Umbilical cord (tissue), 2 donors: ENCODE results near the gene RNU5D-1. TPM values are rescaled to one million over a fixed set of nuclear protein-coding genes. Genes with fewer than 3 reads are reported as not detected.
"Not testable (repeated sequence)": the region's sequence is repeated elsewhere in the genome, so short reads cannot be mapped to it uniquely, and the experiment has no call there.

Source experiments
- DNase-seq: peaks from one replicate; pipeline ENCODE4 v3.0.0-alpha.2; 2015; ENCODE audit warnings: low spot score
- total RNA-seq: library from RNA; depleted of rRNA; stranded (reverse); fragments of >200 nt; gene quantifications from one replicate; pipeline ENCODE4 v1.2.3, GENCODE V29; 2014; ENCODE audit warnings: low replicate concordance; ENCODE audit not compliant: insufficient read depth

The RNU5D-1 gene
- total RNA-seq, 1 donor from 2014 or later, result not detected

GRCh38 chr1:44700573-44700972 is 30.4 kb downstream of the RNU5D-1 start:
- DNase-seq, result no peak

DNA sequence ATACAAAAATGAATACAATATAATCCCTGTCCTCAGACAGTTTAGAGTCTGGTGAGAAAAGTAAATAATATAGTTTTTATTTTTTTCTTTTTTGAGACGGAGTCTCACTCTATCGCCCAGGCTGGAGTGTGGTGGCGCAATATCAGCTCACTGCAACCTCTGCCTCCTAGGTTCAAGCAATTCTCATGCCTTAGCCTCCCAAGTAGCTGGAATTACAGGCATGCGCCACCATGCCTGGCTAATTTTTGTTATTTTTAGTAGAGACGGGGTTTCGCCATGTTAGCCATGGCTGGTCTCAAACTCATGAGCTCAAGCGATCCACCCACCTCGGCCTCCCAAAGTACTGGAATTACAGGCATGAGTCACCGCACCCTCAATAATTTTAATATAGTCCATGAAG is 31.6 kb downstream of the RNU5D-1 start:
- DNase-seq, result not testable (repeated sequence)

- DNase-seq, result no peak
Observed at GRCh38 chr1:44698138-44698537, 32.8 kb downstream of the RNU5D-1 start.

GRCh38 chr1:44696789-44697345 is 34.1 kb downstream of the RNU5D-1 start:
- DNase-seq, result no peak

- no peak for DNase-seq
Observed at GRCh38 chr1:44696101-44696500, 34.9 kb downstream of the RNU5D-1 start.

GRCh38 chr1:44695671-44696070 is 35.3 kb downstream of the RNU5D-1 start:
- no peak for DNase-seq

DNA sequence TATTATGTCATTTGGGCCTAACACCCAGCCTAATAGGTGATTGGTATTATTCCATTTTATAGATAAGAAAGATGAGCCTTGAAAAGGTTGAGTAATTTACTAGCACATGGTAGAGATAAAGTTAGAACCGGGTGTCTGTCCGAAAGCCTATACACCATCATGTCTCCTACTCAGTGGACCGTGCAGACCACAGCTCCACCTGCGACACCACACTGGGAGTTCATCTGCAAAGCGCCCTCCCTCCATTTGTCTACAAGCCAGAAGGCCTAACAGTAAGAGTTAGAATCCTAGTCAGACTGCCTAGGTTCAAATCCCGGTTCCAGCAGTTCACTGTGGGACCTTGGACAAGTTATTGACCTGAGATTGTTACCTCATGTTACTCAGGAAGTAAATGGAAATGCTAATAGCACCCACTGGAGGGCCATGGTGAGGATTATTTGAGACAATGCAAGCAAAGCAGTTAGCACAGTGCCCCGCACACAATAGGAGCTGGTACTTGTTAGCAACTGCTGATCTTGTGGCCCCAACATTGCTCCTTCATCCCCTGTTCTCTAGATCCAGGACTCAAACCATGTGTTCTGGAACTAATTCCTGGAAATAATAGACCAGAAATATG is 36.0 kb downstream of the RNU5D-1 start:
- DNase-seq, result no peak

GRCh38 chr1:44693900-44694299 is 37.1 kb downstream of the RNU5D-1 start:
- DNase-seq, result no peak

DNA sequence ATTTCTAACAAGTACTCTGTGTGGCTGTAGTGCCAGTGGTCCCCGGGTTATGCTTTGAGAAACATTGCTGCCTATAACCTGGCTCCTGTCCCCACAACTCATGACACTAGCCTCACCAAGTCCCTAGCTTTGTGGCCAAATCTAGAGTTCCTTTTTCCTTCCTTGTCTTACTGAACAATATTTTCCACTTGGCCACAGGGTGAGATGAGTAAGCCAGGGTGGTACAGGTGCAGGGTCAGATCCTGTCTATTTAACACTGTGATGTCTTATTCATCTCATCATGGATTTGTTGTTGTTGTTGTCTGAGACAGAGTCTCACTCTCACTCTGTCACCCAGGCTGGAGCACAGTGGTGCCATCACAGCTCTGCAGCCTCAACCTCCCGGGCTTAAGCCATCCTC is 37.8 kb downstream of the RNU5D-1 start:
- DNase-seq, result no peak

GRCh38 chr1:44689447-44689765 is 41.6 kb downstream of the RNU5D-1 start:
- DNase-seq, result no peak

- DNase-seq, result no peak
Observed at GRCh38 chr1:44688760-44689446, 42.1 kb downstream of the RNU5D-1 start.

DNA sequence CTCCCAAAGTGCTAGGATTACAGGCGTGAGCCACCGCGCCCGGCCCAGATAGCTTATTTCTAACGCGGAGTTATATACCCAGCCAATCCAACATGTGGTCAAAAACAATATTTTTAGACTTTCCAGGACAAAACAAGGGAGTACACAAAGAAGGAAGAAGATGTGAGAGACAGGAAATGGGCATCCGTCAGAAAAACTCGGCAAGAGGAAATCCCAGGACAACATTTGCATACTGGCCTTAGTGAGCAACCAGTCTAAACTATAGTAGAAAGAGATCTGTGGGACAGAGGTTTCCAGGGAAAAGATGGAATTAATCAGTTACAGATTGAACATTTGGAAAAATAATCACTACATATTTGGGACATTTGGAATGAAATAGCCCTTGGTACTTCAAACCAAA is 45.1 kb downstream of the RNU5D-1 start:
- no peak for DNase-seq

DNA sequence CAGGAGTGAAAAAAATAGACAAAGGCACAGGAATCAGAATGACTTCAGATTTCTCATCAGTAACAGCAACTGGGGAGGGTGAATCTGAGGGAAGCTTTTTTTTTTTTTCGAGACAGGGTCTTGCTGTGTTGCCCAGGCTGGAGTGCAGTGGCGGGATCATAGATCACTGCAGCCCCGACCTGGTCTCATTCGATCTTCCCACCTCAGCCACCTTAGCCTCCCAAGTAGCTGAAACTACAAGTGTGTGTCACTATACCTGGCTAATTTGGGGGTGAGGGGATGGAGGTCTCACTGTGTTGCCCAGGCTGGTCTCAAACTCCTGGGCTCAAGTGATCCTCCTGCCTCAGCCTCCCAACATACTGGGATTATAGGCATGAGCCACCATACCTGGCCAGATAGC is 45.8 kb downstream of the RNU5D-1 start:
- DNase-seq, result no peak

DNA sequence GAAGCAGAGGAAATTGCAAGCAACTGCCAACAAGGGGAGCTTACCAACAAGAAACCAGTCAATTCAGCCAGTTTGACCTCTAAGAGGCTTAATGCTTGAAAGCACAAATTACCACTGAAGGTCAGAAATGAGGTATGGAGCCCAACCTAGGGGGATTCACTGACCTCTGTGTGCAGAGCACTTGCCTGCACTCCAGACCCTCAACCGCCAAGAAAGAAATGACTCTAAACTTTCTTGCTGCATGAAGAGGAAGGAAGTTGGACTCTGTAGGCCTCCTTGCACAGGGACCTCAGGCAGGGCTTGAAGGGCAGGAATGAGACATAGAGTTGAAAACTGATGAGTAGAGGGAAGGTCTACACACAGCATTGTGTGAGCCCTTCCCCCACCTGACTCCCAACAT is 46.4 kb downstream of the RNU5D-1 start:
- no peak for DNase-seq

GRCh38 chr1:44682883-44683265 is 48.1 kb downstream of the RNU5D-1 start:
- DNase-seq, result no peak

GRCh38 chr1:44681905-44682882 is 48.8 kb downstream of the RNU5D-1 start:
- DNase-seq, result no peak

Other genes with a start within 250 kb of the RNU5D-1 start
- 3.6 TPM for gene TMEM53, start 56.7 kb downstream of the RNU5D-1 start, total RNA-seq
- not detected for gene ARMH1, start 56.5 kb downstream of the RNU5D-1 start, total RNA-seq
- 1.7 TPM for gene KIF2C, start 8.7 kb upstream of the RNU5D-1 start, total RNA-seq
- 1,750 TPM for gene RPS8, start 44.4 kb upstream of the RNU5D-1 start, total RNA-seq
- 0.48 TPM for gene BEST4, start 57.0 kb upstream of the RNU5D-1 start, total RNA-seq
- gene PLK3, start 69.2 kb upstream of the RNU5D-1 start, total RNA-seq, result 36.8 TPM
- not detected for gene DYNLT4, start 76.2 kb upstream of the RNU5D-1 start, total RNA-seq
- 10.1 TPM for gene BTBD19, start 77.4 kb upstream of the RNU5D-1 start, total RNA-seq
- 0.72 TPM for gene PTCH2, start 112.1 kb upstream of the RNU5D-1 start, total RNA-seq